HepG2 (cell line): ENCODE results near the gene WNT6. TPM values are rescaled to one million over a fixed set of nuclear protein-coding genes. Genes with fewer than 3 reads are reported as not detected.

Source experiments
- ZNF12 ChIP-seq: sonication (generic); formaldehyde crosslinking; IDR thresholded peaks from 2 replicates; pipeline ENCODE4 v1.5.0; 2020; ENCODE audit warnings: missing genetic modification reagents
- ZNF121 ChIP-seq: sonication (generic); formaldehyde crosslinking; IDR thresholded peaks from 2 replicates; pipeline ENCODE4 v1.5.0; 2020; ENCODE audit warnings: mild to moderate bottlenecking, missing genetic modification reagents
- ZNF251 ChIP-seq: sonication (generic); formaldehyde crosslinking; IDR thresholded peaks from 2 replicates; pipeline ENCODE4 v1.9.0; 2021; ENCODE audit warnings: mild to moderate bottlenecking, missing genetic modification reagents
- ZNF451 ChIP-seq: sonication (generic); formaldehyde crosslinking; IDR thresholded peaks from 2 replicates; pipeline ENCODE4 v1.5.0; 2020; ENCODE audit warnings: mild to moderate bottlenecking, missing genetic modification reagents
- ZNF556 ChIP-seq: sonication (generic); formaldehyde crosslinking; IDR thresholded peaks from 2 replicates; pipeline ENCODE4 v1.4.0; 2020; ENCODE audit warnings: mild to moderate bottlenecking, missing genetic modification reagents, borderline replicate concordance
- ZNF619 ChIP-seq: sonication (generic); formaldehyde crosslinking; IDR thresholded peaks from 2 replicates; pipeline ENCODE4 v1.4.0; 2020; ENCODE audit warnings: mild to moderate bottlenecking, missing genetic modification reagents
- ZNF660 ChIP-seq: sonication (generic); formaldehyde crosslinking; IDR thresholded peaks from 2 replicates; pipeline ENCODE4 v1.5.1; 2020; ENCODE audit warnings: mild to moderate bottlenecking, low read depth, missing genetic modification reagents, borderline replicate concordance
- ZNF737 ChIP-seq: sonication (generic); formaldehyde crosslinking; IDR thresholded peaks from 2 replicates; pipeline ENCODE4 v1.5.0; 2020; ENCODE audit warnings: missing genetic modification reagents, mild to moderate bottlenecking, borderline replicate concordance
- polyA plus RNA-seq, 8 experiments: library from polyadenylated mRNA; depleted of rRNA in 3 of 8; stranded (reverse) in 7 of 8; unstranded in 1 of 8; fragments of >200 nt; fragmentation: Illumina TruSeq in 4 of 8; extraction: Trizol in 4 of 8; gene quantifications; 2 replicates each; pipeline versions ENCODE4 v1.2.1 to v1.2.3, GENCODE V29; 2011 to 2016; ENCODE audit warnings: low read depth in 4 of 8, missing spikeins in 1 of 8, mixed read lengths in 1 of 8; ENCODE audit not compliant: insufficient read depth in 1 of 8
- total RNA-seq, 5 experiments: library from RNA; depleted of rRNA; stranded (reverse); fragments of >200 nt; fragmentation: Illumina TruSeq; extraction: Trizol; gene quantifications; 2 replicates each; pipeline ENCODE4 v1.2.3, GENCODE V29; 2016; ENCODE audit warnings: low read depth in 1 of 5
- TF ChIP-seq, protein P1 (sequence below): sonication (generic); formaldehyde crosslinking; IDR thresholded peaks from 2 replicates; pipeline ENCODE4 v1.4.0; 2020; ENCODE audit warnings: missing genetic modification reagents
- TF ChIP-seq, protein P2 (sequence below), 2 experiments: sonication (generic) in 1 of 2; formaldehyde crosslinking in 1 of 2; IDR thresholded peaks; 2 replicates each; pipeline versions ENCODE4 v1.4.0 to v1.6.1; 2018 to 2020; ENCODE audit warnings: missing genetic modification reagents in 2 of 2, borderline replicate concordance in 1 of 2, low read depth in 1 of 2, mild to moderate bottlenecking in 1 of 2, missing biosample characterization in 1 of 2
- TF ChIP-seq, protein P3 (sequence below): sonication (generic); formaldehyde crosslinking; IDR thresholded peaks from 2 replicates; pipeline ENCODE4 v1.8.1; 2023; ENCODE audit warnings: mild to moderate bottlenecking, inconsistent platforms, moderate library complexity, missing genetic modification reagents, borderline replicate concordance
- TF ChIP-seq, protein P4 (sequence below): IDR thresholded peaks from 2 replicates; pipeline ENCODE4 v1.6.1; 2016; ENCODE audit warnings: low read depth
- TF ChIP-seq, protein P5 (sequence below): sonication (generic); formaldehyde crosslinking; IDR thresholded peaks from 2 replicates; pipeline ENCODE4 v1.5.0; 2020; ENCODE audit warnings: missing genetic modification reagents
- TF ChIP-seq, protein P6 (sequence below): sonication (generic); formaldehyde crosslinking; IDR thresholded peaks from 2 replicates; pipeline ENCODE4 v1.8.1; 2023; ENCODE audit warnings: mild to moderate bottlenecking, moderate library complexity, missing genetic modification reagents
- TF ChIP-seq, protein P7 (sequence below): sonication (generic); formaldehyde crosslinking; IDR thresholded peaks from 2 replicates; pipeline ENCODE4 v1.5.1; 2020; ENCODE audit warnings: missing genetic modification reagents, mild to moderate bottlenecking, borderline replicate concordance
- TF ChIP-seq, protein P8 (sequence below): sonication (generic); formaldehyde crosslinking; IDR thresholded peaks from 2 replicates; pipeline ENCODE4 v1.5.0; 2020; ENCODE audit warnings: missing genetic modification reagents, mild to moderate bottlenecking, borderline replicate concordance

Gene WNT6
- total and polyA plus RNA-seq, 2 of the 13 experiments (the other 11 are each of a cell fraction or from before 2014, with no cell fraction given): 0.20 TPM; not detected in 1

DNA sequence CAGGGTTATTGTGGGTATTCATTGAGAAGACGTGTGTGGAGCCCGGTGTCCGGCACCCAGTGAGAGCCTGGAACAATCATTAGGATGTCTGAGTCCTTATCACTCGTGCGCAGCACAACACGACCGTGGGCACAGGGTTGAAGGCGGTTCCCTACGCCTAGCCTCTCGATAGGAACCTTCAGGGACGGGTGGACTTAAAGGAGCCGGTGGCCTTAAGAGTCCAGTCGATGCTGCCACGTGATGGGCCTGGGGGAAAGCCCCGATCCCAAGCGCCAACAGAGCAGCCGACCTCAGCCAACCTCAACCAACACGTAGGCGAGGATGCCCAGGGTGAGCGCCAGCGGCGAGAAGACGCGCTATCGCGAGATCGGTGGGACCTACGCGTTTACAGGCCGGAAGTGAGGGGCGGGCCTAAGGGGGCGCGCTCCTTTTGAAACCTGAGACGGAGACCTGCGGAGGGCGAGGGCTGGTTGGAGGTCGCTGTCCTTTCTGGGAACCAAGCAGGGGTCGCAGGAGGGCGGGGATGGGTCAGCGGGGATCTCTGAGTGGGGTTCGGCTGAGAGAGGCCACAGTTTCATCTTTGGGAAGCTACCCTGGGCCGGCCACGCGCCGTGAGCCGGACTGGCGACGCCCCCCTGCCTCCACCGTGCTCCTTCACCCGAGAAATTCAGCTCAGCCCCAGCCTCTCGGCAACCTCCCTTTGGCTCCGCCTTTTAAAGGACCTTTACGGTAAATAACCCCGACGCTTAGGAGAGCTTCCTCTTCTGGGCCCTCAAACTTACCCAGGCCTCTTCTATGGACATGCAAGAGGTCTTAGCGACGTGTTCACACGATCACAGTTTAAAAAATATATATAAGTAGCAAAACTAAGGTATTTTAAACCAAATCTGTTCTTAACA, 49.4 kb downstream of the WNT6 start (continued):
- TF ChIP-seq ZNF660 (CRISPR knock-in tag) (no peak), ZNF556 (peak; percentile 97), ZNF619 (CRISPR knock-in tag) (peak; percentile 98), ZNF451 (CRISPR knock-in tag) (peak; percentile 58; the same call in 1 of the 2 replicates), ZNF251 (CRISPR knock-in tag) (0 out of 2 replicates have a peak, but pooled peaks have one; percentile 54), ZNF12 (CRISPR knock-in tag) (peak; percentile 70), ZNF121 (no peak), ZNF737 (CRISPR knock-in tag) (peak; percentile 93; the same call in 1 of the 2 replicates)
- TF ChIP-seq, protein P1, sequence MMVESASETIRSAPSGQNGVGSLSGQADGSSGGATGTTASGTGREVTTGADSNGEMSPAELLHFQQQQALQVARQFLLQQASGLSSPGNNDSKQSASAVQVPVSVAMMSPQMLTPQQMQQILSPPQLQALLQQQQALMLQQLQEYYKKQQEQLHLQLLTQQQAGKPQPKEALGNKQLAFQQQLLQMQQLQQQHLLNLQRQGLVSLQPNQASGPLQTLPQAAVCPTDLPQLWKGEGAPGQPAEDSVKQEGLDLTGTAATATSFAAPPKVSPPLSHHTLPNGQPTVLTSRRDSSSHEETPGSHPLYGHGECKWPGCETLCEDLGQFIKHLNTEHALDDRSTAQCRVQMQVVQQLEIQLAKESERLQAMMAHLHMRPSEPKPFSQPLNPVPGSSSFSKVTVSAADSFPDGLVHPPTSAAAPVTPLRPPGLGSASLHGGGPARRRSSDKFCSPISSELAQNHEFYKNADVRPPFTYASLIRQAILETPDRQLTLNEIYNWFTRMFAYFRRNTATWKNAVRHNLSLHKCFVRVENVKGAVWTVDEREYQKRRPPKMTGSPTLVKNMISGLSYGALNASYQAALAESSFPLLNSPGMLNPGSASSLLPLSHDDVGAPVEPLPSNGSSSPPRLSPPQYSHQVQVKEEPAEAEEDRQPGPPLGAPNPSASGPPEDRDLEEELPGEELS (CRISPR knock-in tag): peak; percentile 68
- TF ChIP-seq, protein P2, sequence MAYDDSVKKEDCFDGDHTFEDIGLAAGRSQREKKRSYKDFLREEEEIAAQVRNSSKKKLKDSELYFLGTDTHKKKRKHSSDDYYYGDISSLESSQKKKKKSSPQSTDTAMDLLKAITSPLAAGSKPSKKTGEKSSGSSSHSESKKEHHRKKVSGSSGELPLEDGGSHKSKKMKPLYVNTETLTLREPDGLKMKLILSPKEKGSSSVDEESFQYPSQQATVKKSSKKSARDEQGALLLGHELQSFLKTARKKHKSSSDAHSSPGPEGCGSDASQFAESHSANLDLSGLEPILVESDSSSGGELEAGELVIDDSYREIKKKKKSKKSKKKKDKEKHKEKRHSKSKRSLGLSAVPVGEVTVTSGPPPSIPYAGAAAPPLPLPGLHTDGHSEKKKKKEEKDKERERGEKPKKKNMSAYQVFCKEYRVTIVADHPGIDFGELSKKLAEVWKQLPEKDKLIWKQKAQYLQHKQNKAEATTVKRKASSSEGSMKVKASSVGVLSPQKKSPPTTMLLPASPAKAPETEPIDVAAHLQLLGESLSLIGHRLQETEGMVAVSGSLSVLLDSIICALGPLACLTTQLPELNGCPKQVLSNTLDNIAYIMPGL (CRISPR knock-in tag; IDR thresholded peaks at IDR 0.05; ENCODE audit: borderline replicate concordance in 1 of 2, low read depth in 1 of 2): peak; percentile 69 to 91
- TF ChIP-seq, protein P3, sequence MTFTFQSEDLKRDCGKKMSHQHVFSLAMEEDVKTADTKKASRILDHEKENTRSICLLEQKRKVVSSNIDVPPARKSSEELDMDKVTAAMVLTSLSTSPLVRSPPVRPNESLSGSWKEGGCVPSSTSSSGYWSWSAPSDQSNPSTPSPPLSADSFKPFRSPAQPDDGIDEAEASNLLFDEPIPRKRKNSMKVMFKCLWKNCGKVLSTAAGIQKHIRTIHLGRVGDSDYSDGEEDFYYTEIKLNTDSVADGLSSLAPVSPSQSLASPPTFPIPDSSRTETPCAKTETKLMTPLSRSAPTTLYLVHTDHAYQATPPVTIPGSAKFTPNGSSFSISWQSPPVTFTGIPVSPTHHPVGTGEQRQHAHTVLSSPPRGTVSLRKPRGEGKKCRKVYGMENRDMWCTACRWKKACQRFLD (CRISPR knock-in tag): peak; percentile 83; the same call in 1 of the 2 replicates
- TF ChIP-seq, protein P4, sequence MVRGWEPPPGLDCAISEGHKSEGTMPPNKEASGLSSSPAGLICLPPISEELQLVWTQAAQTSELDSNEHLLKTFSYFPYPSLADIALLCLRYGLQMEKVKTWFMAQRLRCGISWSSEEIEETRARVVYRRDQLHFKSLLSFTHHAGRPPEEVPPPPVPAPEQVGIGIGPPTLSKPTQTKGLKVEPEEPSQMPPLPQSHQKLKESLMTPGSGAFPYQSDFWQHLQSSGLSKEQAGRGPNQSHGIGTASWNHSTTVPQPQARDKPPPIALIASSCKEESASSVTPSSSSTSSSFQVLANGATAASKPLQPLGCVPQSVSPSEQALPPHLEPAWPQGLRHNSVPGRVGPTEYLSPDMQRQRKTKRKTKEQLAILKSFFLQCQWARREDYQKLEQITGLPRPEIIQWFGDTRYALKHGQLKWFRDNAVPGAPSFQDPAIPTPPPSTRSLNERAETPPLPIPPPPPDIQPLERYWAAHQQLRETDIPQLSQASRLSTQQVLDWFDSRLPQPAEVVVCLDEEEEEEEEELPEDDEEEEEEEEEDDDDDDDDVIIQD (CRISPR knock-in tag): peak; percentile 78; the same call in 1 of the 2 replicates
- TF ChIP-seq, protein P5, sequence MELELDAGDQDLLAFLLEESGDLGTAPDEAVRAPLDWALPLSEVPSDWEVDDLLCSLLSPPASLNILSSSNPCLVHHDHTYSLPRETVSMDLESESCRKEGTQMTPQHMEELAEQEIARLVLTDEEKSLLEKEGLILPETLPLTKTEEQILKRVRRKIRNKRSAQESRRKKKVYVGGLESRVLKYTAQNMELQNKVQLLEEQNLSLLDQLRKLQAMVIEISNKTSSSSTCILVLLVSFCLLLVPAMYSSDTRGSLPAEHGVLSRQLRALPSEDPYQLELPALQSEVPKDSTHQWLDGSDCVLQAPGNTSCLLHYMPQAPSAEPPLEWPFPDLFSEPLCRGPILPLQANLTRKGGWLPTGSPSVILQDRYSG: 0 out of 2 replicates have a peak, but pooled peaks have one; percentile 47
- TF ChIP-seq, protein P6, sequence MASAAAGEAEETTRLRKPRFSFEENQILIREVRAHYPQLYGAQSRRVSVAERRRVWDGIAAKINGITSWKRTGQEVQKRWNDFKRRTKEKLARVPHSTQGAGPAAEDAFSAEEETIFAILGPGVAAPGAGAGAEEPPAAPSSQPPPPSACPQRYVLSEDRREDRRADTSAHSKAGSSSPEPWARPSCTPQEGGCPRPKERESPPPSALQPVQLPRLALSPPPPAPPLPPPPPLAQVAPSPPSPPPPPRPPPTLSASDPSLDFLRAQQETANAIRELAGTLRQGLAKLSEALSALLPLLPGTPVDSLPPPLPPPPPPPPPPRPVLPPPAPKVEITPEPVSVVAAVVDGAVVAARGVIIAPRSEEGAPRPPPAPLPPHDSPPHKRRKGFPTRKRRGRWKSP (CRISPR knock-in tag): peak; percentile 88
- TF ChIP-seq, protein P7, sequence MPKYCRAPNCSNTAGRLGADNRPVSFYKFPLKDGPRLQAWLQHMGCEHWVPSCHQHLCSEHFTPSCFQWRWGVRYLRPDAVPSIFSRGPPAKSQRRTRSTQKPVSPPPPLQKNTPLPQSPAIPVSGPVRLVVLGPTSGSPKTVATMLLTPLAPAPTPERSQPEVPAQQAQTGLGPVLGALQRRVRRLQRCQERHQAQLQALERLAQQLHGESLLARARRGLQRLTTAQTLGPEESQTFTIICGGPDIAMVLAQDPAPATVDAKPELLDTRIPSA: 0 out of 2 replicates have a peak, but pooled peaks have one; percentile 11
- TF ChIP-seq, protein P8, sequence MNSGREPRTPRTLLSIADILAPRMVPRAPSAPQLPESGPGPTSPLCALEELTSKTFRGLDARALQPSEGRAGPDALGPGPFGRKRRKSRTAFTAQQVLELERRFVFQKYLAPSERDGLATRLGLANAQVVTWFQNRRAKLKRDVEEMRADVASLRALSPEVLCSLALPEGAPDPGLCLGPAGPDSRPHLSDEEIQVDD: peak; percentile 30; the same call in 1 of the 2 replicates
